Astrocyte of the cerebellum (primary cell): ENCODE data around the gene ASB2.

Source experiments
- DNase-seq: peaks from one replicate; pipeline ENCODE4 v3.0.0-alpha.2; 2011; ENCODE audit warnings: low read depth
- H3K4me3 ChIP-seq: 2 replicates; pipeline ENCODE4 v1.5.1; 2011; ENCODE audit warnings: mild to moderate bottlenecking, low read depth, low read length, moderate library complexity
- CTCF ChIP-seq: IDR thresholded peaks from 2 replicates; pipeline ENCODE4 v1.5.1; 2012; ENCODE audit warnings: low read length, low read depth, moderate library complexity, mild to moderate bottlenecking; ENCODE audit errors: missing control alignments
- in situ Hi-C: cut with HindIII; loops from 2 replicates; pipeline ENCODE4 v1.10.0; 2017; ENCODE audit warnings: low sequenced_read_pairs

Gene ASB2

GRCh38 chr14:93972618-93973205, 3.7 kb downstream of the ASB2 start:
- in situ Hi-C loops = loop anchor here (5.0 kb wide), 1 partner anchor 55 kb away; the partner anchor contains the start of gene OTUB2
- DNase-seq = no peak

GRCh38 chr14:93971635-93972027, 4.7 kb downstream of the ASB2 start:
- H3K4me3 ChIP-seq = no peak overlapping the region
- in situ Hi-C loops = loop anchor here (5.0 kb wide), 1 partner anchor 56 kb away; the partner anchor contains the start of gene OTUB2
- no peak for DNase-seq
- no peak for TF ChIP-seq CTCF

More at GRCh38 chr14:93972618-93973205, 3.7 kb downstream of the ASB2 start:
- no peak for TF ChIP-seq CTCF
- H3K4me3 ChIP-seq = no peak overlapping the region

GRCh38 chr14:93970965-93971634, 5.3 kb downstream of the ASB2 start:
- DNase-seq = no peak
- H3K4me3 ChIP-seq = no peak overlapping the region
- TF ChIP-seq CTCF = no peak
- in situ Hi-C loops = loop anchor here (5.0 kb wide), 1 partner anchor 56 kb away; the partner anchor contains the start of gene OTUB2

GRCh38 chr14:93970585-93970964, 5.8 kb downstream of the ASB2 start:
- in situ Hi-C loops = loop anchor here (5.0 kb wide), 1 partner anchor 57 kb away; the partner anchor contains the start of gene OTUB2
- no peak for DNase-seq
- no peak overlapping the region for H3K4me3 ChIP-seq
- peak; percentile 15 for TF ChIP-seq CTCF

GRCh38 chr14:93969082-93969828, 7.1 kb downstream of the ASB2 start:
- in situ Hi-C loops = no loop called here
- no peak for TF ChIP-seq CTCF
- no peak for DNase-seq

GRCh38 chr14:93967637-93968250, 8.6 kb downstream of the ASB2 start:
- TF ChIP-seq CTCF = no peak
- in situ Hi-C loops = no loop called here
- no peak for DNase-seq
- H3K4me3 ChIP-seq = no peak overlapping the region

More at GRCh38 chr14:93969082-93969828, 7.1 kb downstream of the ASB2 start:
- no peak overlapping the region for H3K4me3 ChIP-seq
